ENCODE results near the gene SETD3. TPM values are rescaled to one million over a fixed set of nuclear protein-coding genes. Genes with fewer than 3 reads are reported as not detected.

SETD3 gene
- total RNA-seq, 4 donors from 2014 or later: 135 to 170 (median 148) TPM

GRCh38 chr14:99506276-99506675, 25.6 kb upstream of the SETD3 start:
- TF ChIP-seq EP300 (IDR thresholded peaks at IDR 0.05) (no peak), CTCF (IDR thresholded peaks at IDR 0.05) (no peak), POLR2AphosphoS5 (IDR thresholded peaks at IDR 0.05) (no peak), POLR2A (IDR thresholded peaks at IDR 0.05; ENCODE audit: low read depth) (no peak)
- WGBS: 82% methylated on average over 6 of the region's 6 CpGs
- no peaks in the 10 kb centered on the region for H3K27me3 ChIP-seq
- H3K4me3 ChIP-seq: no peak overlapping the region
- H3K9me3 ChIP-seq: no peaks in the 10 kb centered on the region
- peaks cover 64 to 99% (median 92%) of the 10 kb centered on the region in 4 donors for H3K36me3 ChIP-seq
- H3K27ac ChIP-seq (replicated peaks in 1 of 4): no peak overlapping the region
- H3K4me1 ChIP-seq: peaks cover 0 to 18% (median 13%) of the 10 kb centered on the region in 4 donors
- no peak for DNase-seq (ENCODE audit: extremely low spot score)
- intact Hi-C loops (cut with DNase I): no loop called here

- no peak for DNase-seq (ENCODE audit: extremely low spot score)
- no peak overlapping the region for H3K27ac ChIP-seq (replicated peaks in 1 of 4)
- H3K4me3 ChIP-seq: no peak overlapping the region
- H3K9me3 ChIP-seq: no peaks in the 10 kb centered on the region
- WGBS: 84% methylated on average over 5 of the region's 5 CpGs
- TF ChIP-seq CTCF (IDR thresholded peaks at IDR 0.05): no peak
- TF ChIP-seq EP300 (IDR thresholded peaks at IDR 0.05): no peak
- TF ChIP-seq POLR2A (IDR thresholded peaks at IDR 0.05; ENCODE audit: low read depth): no peak
- TF ChIP-seq POLR2AphosphoS5 (IDR thresholded peaks at IDR 0.05): no peak
- H3K4me1 ChIP-seq: peaks cover 0 to 8% (median 3%) of the 10 kb centered on the region in 4 donors
- peaks cover 70 to 100% (median 97%) of the 10 kb centered on the region in 4 donors for H3K36me3 ChIP-seq
- intact Hi-C loops (cut with DNase I): no loop called here
- no peaks in the 10 kb centered on the region for H3K27me3 ChIP-seq
Observed at GRCh38 chr14:99505089-99505488, 24.4 kb upstream of the SETD3 start.

- Histone ChIP-seq H3K9me3 (no peaks in the 10 kb centered on the region), H3K36me3 (peaks cover 70 to 90% (median 86%) of the 10 kb centered on the region in 4 donors), H3K4me1 (no peaks in the 10 kb centered on the region), H3K4me3 (no peak overlapping the region), H3K27me3 (no peaks in the 10 kb centered on the region), H3K27ac (replicated peaks in 1 of 4) (no peak overlapping the region)
- 97% methylated on average over 4 of the region's 4 CpGs for WGBS
- no peak for DNase-seq (ENCODE audit: extremely low spot score)
- intact Hi-C loops (cut with DNase I): no loop called here
- no peak for TF ChIP-seq CTCF (IDR thresholded peaks at IDR 0.05)
- TF ChIP-seq EP300 (IDR thresholded peaks at IDR 0.05): no peak
- TF ChIP-seq POLR2A (IDR thresholded peaks at IDR 0.05; ENCODE audit: low read depth): no peak
- no peak for TF ChIP-seq POLR2AphosphoS5 (IDR thresholded peaks at IDR 0.05)
Observed at GRCh38 chr14:99503848-99504453, 23.3 kb upstream of the SETD3 start.

GRCh38 chr14:99502989-99503421, 22.3 kb upstream of the SETD3 start:
- H3K36me3 ChIP-seq: peaks cover 68 to 90% (median 85%) of the 10 kb centered on the region in 4 donors
- TF ChIP-seq POLR2AphosphoS5 (IDR thresholded peaks at IDR 0.05) (no peak), CTCF (IDR thresholded peaks at IDR 0.05) (no peak), POLR2A (IDR thresholded peaks at IDR 0.05; ENCODE audit: low read depth) (no peak)
- WGBS: 67% methylated on average over 14 of the region's 14 CpGs

GRCh38 chr14:99497894-99498293, 17.2 kb upstream of the SETD3 start:
- intact Hi-C loops (cut with DNase I): no loop called here

More at GRCh38 chr14:99502989-99503421, 22.3 kb upstream of the SETD3 start:
- DNase-seq (ENCODE audit: extremely low spot score): no peak
- H3K27ac ChIP-seq (replicated peaks in 1 of 4): no peak overlapping the region
- no peak overlapping the region for H3K4me3 ChIP-seq
- intact Hi-C loops (cut with DNase I): no loop called here
- no peaks in the 10 kb centered on the region for H3K9me3 ChIP-seq
- peaks cover 0 to 4% (median 0%) of the 10 kb centered on the region in 4 donors for H3K4me1 ChIP-seq
- H3K27me3 ChIP-seq: no peaks in the 10 kb centered on the region

More at GRCh38 chr14:99497894-99498293, 17.2 kb upstream of the SETD3 start:
- Histone ChIP-seq H3K27ac (replicated peaks in 1 of 4) (no peak overlapping the region), H3K9me3 (no peaks in the 10 kb centered on the region), H3K36me3 (peaks cover 59 to 90% (median 85%) of the 10 kb centered on the region in 4 donors), H3K4me3 (no peak overlapping the region), H3K27me3 (no peaks in the 10 kb centered on the region), H3K4me1 (peaks cover 0 to 6% (median 0%) of the 10 kb centered on the region in 4 donors)
- DNase-seq (ENCODE audit: extremely low spot score): no peak
- WGBS: 89% methylated on average over 3 of the region's 3 CpGs
- TF ChIP-seq EP300 (IDR thresholded peaks at IDR 0.05) (no peak), CTCF (IDR thresholded peaks at IDR 0.05) (no peak), POLR2AphosphoS5 (IDR thresholded peaks at IDR 0.05) (no peak)
